ENCODE measurements around the gene HARBI1. TPM values are rescaled to one million over a fixed set of nuclear protein-coding genes. Genes with fewer than 3 reads are reported as not detected.

Gene HARBI1
- polyA plus RNA-seq, 1 of the 3 experiments (the other 2 are of a cell fraction), result 2.4 TPM

DNA sequence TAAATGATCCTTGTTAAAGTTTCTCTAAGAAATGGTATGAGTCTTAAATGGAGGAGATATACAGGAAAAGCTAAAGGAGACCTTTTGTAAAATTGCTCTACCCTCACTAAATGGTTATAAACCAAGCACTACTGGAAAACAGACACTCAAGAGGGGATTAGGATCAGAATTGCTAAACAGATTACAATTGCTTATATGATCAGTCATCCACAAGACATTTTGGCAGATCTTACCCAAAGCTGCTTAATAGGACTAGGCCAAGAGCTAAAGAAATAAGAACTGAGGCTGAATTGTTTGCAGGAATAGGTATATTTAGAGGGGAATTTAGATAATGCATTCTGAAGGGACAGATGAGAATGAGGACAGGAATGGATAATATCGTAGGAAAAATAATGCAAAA is 9.5 kb downstream of the HARBI1 start:
- WGBS (ENCODE audit: low lambda C conversion rate), result 59% methylated on average over 1 of the region's 1 CpG
- POLR2A ChIA-PET, result interaction anchor here (1.0 kb wide), 1 partner anchor 14 kb away, joined by 3 read pairs; the partner anchor contains the start of gene AMBRA1
- Histone ChIP-seq H3K9me2 (no peaks in the 10 kb centered on the region), H3K9ac (no peak overlapping the region), H2AFZ (ENCODE audit: low read depth) (no peak overlapping the region), H3F3A (replicated peaks; ENCODE audit: insufficient read depth) (no peaks in the 10 kb centered on the region), H3K27me3 (ENCODE audit: insufficient read depth) (no peaks in the 10 kb centered on the region), H3K4me3 (ENCODE audit: low read depth in 2 of 2, low read length in 1 of 2) (no peak overlapping the region), H3K9me3 (no peaks in the 10 kb centered on the region), H3K4me1 (ENCODE audit: control insufficient read depth in 1 of 2, insufficient read depth in 2 of 2, low read depth in 1 of 2, low read length in 1 of 2) (peaks cover 2 to 5% of the 10 kb centered on the region in 2 experiments; a peak in 2 of 4 replicates), H3K36me3 (replicated peaks in 1 of 2; ENCODE audit: control insufficient read depth in 1 of 2, insufficient read depth in 2 of 2, low read length in 1 of 2) (peaks cover 0 to 4% of the 10 kb centered on the region in 2 experiments), H3K4me2 (no peak overlapping the region), H3K79me2 (ENCODE audit: insufficient read depth) (peaks cover 18% of the 10 kb centered on the region), H4K20me1 (ENCODE audit: insufficient read depth) (no peaks in the 10 kb centered on the region), H3K27ac (ENCODE audit: low read depth in 2 of 2, low read length in 1 of 2) (no peak overlapping the region)
- TF ChIP-seq TEAD4 (IDR thresholded peaks at IDR 0.05; ENCODE audit: borderline replicate concordance, insufficient read depth), result no peak
- TF ChIP-seq TAF1 (IDR thresholded peaks at IDR 0.05; ENCODE audit: borderline replicate concordance, low read depth, low read length), result no peak
- TF ChIP-seq, protein P1, sequence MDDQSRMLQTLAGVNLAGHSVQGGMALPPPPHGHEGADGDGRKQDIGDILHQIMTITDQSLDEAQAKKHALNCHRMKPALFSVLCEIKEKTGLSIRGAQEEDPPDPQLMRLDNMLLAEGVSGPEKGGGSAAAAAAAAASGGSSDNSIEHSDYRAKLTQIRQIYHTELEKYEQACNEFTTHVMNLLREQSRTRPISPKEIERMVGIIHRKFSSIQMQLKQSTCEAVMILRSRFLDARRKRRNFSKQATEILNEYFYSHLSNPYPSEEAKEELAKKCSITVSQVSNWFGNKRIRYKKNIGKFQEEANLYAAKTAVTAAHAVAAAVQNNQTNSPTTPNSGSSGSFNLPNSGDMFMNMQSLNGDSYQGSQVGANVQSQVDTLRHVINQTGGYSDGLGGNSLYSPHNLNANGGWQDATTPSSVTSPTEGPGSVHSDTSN (IDR thresholded peaks at IDR 0.05), result no peak
- no peak for TF ChIP-seq POLR2AphosphoS5 (IDR thresholded peaks at IDR 0.05; ENCODE audit: low read depth, low read length)
- no peak for TF ChIP-seq SMC3 (IDR thresholded peaks at IDR 0.05; ENCODE audit: low read depth, low read length)
- no peak for TF ChIP-seq CHD2 (IDR thresholded peaks at IDR 0.05; ENCODE audit: low read length, partially characterized antibody)
- TF ChIP-seq, protein P2, sequence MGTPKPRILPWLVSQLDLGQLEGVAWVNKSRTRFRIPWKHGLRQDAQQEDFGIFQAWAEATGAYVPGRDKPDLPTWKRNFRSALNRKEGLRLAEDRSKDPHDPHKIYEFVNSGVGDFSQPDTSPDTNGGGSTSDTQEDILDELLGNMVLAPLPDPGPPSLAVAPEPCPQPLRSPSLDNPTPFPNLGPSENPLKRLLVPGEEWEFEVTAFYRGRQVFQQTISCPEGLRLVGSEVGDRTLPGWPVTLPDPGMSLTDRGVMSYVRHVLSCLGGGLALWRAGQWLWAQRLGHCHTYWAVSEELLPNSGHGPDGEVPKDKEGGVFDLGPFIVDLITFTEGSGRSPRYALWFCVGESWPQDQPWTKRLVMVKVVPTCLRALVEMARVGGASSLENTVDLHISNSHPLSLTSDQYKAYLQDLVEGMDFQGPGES (IDR thresholded peaks at IDR 0.05; ENCODE audit: low read depth, low read length), result no peak
- no peak for TF ChIP-seq RCOR1 (IDR thresholded peaks at IDR 0.05; ENCODE audit: low read length)
- TF ChIP-seq, protein P3, sequence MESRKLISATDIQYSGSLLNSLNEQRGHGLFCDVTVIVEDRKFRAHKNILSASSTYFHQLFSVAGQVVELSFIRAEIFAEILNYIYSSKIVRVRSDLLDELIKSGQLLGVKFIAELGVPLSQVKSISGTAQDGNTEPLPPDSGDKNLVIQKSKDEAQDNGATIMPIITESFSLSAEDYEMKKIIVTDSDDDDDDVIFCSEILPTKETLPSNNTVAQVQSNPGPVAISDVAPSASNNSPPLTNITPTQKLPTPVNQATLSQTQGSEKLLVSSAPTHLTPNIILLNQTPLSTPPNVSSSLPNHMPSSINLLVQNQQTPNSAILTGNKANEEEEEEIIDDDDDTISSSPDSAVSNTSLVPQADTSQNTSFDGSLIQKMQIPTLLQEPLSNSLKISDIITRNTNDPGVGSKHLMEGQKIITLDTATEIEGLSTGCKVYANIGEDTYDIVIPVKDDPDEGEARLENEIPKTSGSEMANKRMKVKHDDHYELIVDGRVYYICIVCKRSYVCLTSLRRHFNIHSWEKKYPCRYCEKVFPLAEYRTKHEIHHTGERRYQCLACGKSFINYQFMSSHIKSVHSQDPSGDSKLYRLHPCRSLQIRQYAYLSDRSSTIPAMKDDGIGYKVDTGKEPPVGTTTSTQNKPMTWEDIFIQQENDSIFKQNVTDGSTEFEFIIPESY (IDR thresholded peaks at IDR 0.05; ENCODE audit: borderline replicate concordance, low read depth), result no peak
- no peak for TF ChIP-seq MXI1 (IDR thresholded peaks at IDR 0.05; ENCODE audit: low read depth, low read length)
- no peak for TF ChIP-seq SIN3A (IDR thresholded peaks at IDR 0.05; ENCODE audit: borderline replicate concordance, low read depth, low read length)
- TF ChIP-seq, protein P4, sequence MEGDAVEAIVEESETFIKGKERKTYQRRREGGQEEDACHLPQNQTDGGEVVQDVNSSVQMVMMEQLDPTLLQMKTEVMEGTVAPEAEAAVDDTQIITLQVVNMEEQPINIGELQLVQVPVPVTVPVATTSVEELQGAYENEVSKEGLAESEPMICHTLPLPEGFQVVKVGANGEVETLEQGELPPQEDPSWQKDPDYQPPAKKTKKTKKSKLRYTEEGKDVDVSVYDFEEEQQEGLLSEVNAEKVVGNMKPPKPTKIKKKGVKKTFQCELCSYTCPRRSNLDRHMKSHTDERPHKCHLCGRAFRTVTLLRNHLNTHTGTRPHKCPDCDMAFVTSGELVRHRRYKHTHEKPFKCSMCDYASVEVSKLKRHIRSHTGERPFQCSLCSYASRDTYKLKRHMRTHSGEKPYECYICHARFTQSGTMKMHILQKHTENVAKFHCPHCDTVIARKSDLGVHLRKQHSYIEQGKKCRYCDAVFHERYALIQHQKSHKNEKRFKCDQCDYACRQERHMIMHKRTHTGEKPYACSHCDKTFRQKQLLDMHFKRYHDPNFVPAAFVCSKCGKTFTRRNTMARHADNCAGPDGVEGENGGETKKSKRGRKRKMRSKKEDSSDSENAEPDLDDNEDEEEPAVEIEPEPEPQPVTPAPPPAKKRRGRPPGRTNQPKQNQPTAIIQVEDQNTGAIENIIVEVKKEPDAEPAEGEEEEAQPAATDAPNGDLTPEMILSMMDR (IDR thresholded peaks at IDR 0.05), result no peak
- TF ChIP-seq RAD21 (IDR thresholded peaks at IDR 0.05; ENCODE audit: low read length), result no peak
- TF ChIP-seq EP300 (IDR thresholded peaks at IDR 0.05; ENCODE audit: borderline replicate concordance in 1 of 2, low read depth in 1 of 2, low read length in 1 of 2), result no peak
- no peak for TF ChIP-seq NFIC (IDR thresholded peaks at IDR 0.05; ENCODE audit: borderline replicate concordance)
- no peak for TF ChIP-seq YY1 (IDR thresholded peaks at IDR 0.05; ENCODE audit: low read depth)
- no peak for TF ChIP-seq FOSL2 (IDR thresholded peaks at IDR 0.05; ENCODE audit: borderline replicate concordance, low read depth)
- CTCF ChIA-PET, result interaction anchor here (0.7 to 4.8 kb wide), 2 partner anchors 9 to 239 kb away, joined by 4 to 18 read pairs; partner anchors contain the start of genes ATG13 and HARBI1
- DNase-seq, result no peak

Measured in SK-N-SH (cell line).